SU-DHL-6 (cell line): ENCODE results near the gene SETD5.

ENCODE experiments used
- H2AFZ ChIP-seq: fragments of 200-600 bp; sonication (generic); 2 replicates; pipeline ENCODE4 v1.6.1; 2014; ENCODE audit warnings: low read depth, mild to moderate bottlenecking, moderate library complexity, mixed read lengths, antibody characterized with exemption, low read length; ENCODE audit not compliant: severe bottlenecking
- H3F3A ChIP-seq: fragments of 200-600 bp; shearing (Covaris generic); 2 replicates; pipeline ENCODE4 v1.6.0; 2016; ENCODE audit warnings: antibody characterized with exemption, mild to moderate bottlenecking; ENCODE audit not compliant: insufficient read depth
- H3K27ac ChIP-seq: fragments of 200-600 bp; sonication (generic); 2 replicates; pipeline ENCODE4 v1.5.1; 2016; ENCODE audit warnings: low read depth, mild to moderate bottlenecking, low read length, moderate library complexity, mixed read lengths
- H3K27me3 ChIP-seq: fragments of 200-600 bp; sonication (generic), shearing (Covaris generic); 2 replicates; pipeline ENCODE4 v1.6.0; 2014; ENCODE audit warnings: mild to moderate bottlenecking, low read length
- H3K36me3 ChIP-seq: fragments of 200-600 bp; sonication (generic); 2 replicates; pipeline ENCODE4 v1.6.1; 2014; ENCODE audit warnings: mild to moderate bottlenecking, low read length, mixed read lengths
- H3K4me2 ChIP-seq: fragments of 300-600, 200-600 bp; shearing (Covaris generic), sonication (generic); 2 replicates; pipeline ENCODE4 v1.6.0; 2014; ENCODE audit warnings: low read length, low read depth, mild to moderate bottlenecking; ENCODE audit not compliant: poor library complexity, severe bottlenecking
- H3K4me3 ChIP-seq: fragments of 200-600 bp; sonication (generic); 2 replicates; pipeline ENCODE4 v1.5.1; 2014; ENCODE audit warnings: antibody characterized with exemption, low read length, mild to moderate bottlenecking, mixed read lengths; ENCODE audit not compliant: insufficient read depth, poor library complexity, severe bottlenecking
- H3K79me2 ChIP-seq: fragments of 200-600 bp; sonication (generic); 2 replicates; pipeline ENCODE4 v1.6.1; 2014; ENCODE audit warnings: mild to moderate bottlenecking, low read length, moderate library complexity; ENCODE audit not compliant: insufficient read depth
- H3K9ac ChIP-seq: fragments of 200-600 bp; sonication (generic); 2 replicates; pipeline ENCODE4 v1.7.0; 2014; ENCODE audit warnings: mild to moderate bottlenecking, low read length
- H3K9me2 ChIP-seq: fragments of 200-600 bp; sonication (generic); replicated peaks from 2 replicates; pipeline ENCODE4 v1.6.1; 2014; ENCODE audit warnings: low read length; ENCODE audit not compliant: insufficient read depth
- H3K9me3 ChIP-seq: fragments of 200-600 bp; sonication (generic); 2 replicates; pipeline ENCODE4 v1.6.1; 2014; ENCODE audit warnings: low read length, mixed read lengths; ENCODE audit not compliant: insufficient read depth
- H4K20me1 ChIP-seq: fragments of 200-600 bp; sonication (generic); 2 replicates; pipeline ENCODE4 v1.6.1; 2014; ENCODE audit warnings: low read depth, mild to moderate bottlenecking, antibody characterized with exemption, low read length, moderate library complexity, mixed read lengths
- CTCF ChIP-seq: fragments of 200-600 bp; sonication (generic); IDR thresholded peaks from one replicate; pipeline ENCODE4 v1.5.1; 2017; ENCODE audit warnings: antibody characterized with exemption, mild to moderate bottlenecking, low read length, moderate library complexity; ENCODE audit not compliant: insufficient read depth, poor library complexity, severe bottlenecking
- EZH2phosphoT487 ChIP-seq: fragments of 200-600 bp; sonication (generic), shearing (Covaris generic); conservative IDR thresholded peaks from 2 replicates; pipeline ENCODE4 v1.6.1; 2018; ENCODE audit warnings: mild to moderate bottlenecking, antibody characterized with exemption, low read length, moderate library complexity, mixed read lengths

SETD5 gene

GRCh38 chr3:9415485-9416138 is 18.2 kb downstream of the SETD5 start:
- no peak overlapping the region for H3K4me3 ChIP-seq
- no peak overlapping the region for H2AFZ ChIP-seq
- H3K4me2 ChIP-seq: no peak overlapping the region
- H3K36me3 ChIP-seq: peaks cover 14% of the 10 kb centered on the region; the same call in 1 of the 2 replicates
- H3K27me3 ChIP-seq: no peaks in the 10 kb centered on the region
- H3F3A ChIP-seq: peaks cover 5% of the 10 kb centered on the region; the same call in 1 of the 2 replicates
- TF ChIP-seq CTCF (no peak), EZH2phosphoT487 (no peak)
- H3K27ac ChIP-seq: no peak overlapping the region
- no peaks in the 10 kb centered on the region for H3K9me2 ChIP-seq
- H4K20me1 ChIP-seq: peaks cover 68% of the 10 kb centered on the region
- H3K9me3 ChIP-seq: no peaks in the 10 kb centered on the region
- peaks cover 100% of the 10 kb centered on the region for H3K79me2 ChIP-seq
- H3K9ac ChIP-seq: no peak overlapping the region

GRCh38 chr3:9416139-9416780 is 18.8 kb downstream of the SETD5 start:
- Histone ChIP-seq H3K36me3 (peaks cover 14% of the 10 kb centered on the region; the same call in 1 of the 2 replicates), H4K20me1 (peaks cover 71% of the 10 kb centered on the region), H3K79me2 (peaks cover 100% of the 10 kb centered on the region), H3K27ac (no peak overlapping the region), H3K4me2 (no peak overlapping the region), H3K4me3 (no peak overlapping the region), H3F3A (peaks cover 5% of the 10 kb centered on the region; the same call in 1 of the 2 replicates), H3K27me3 (no peaks in the 10 kb centered on the region), H3K9ac (no peak overlapping the region), H3K9me3 (no peaks in the 10 kb centered on the region), H2AFZ (no peak overlapping the region), H3K9me2 (no peaks in the 10 kb centered on the region)
- TF ChIP-seq CTCF (no peak), EZH2phosphoT487 (no peak)

- H2AFZ ChIP-seq: no peak overlapping the region
- no peaks in the 10 kb centered on the region for H3K9me3 ChIP-seq
- H3K27me3 ChIP-seq: no peaks in the 10 kb centered on the region
- peaks cover 66% of the 10 kb centered on the region for H4K20me1 ChIP-seq
- peaks cover 19% of the 10 kb centered on the region; the same call in 1 of the 2 replicates for H3F3A ChIP-seq
- H3K27ac ChIP-seq: no peak overlapping the region
- H3K4me2 ChIP-seq: no peak overlapping the region
- no peak overlapping the region for H3K9ac ChIP-seq
- no peak for TF ChIP-seq EZH2phosphoT487
- no peak for TF ChIP-seq CTCF
- H3K36me3 ChIP-seq: peaks cover 32% of the 10 kb centered on the region
- H3K79me2 ChIP-seq: peaks cover 99% of the 10 kb centered on the region
- no peak overlapping the region for H3K4me3 ChIP-seq
- no peaks in the 10 kb centered on the region for H3K9me2 ChIP-seq
Measured at GRCh38 chr3:9420850-9421549, 23.6 kb downstream of the SETD5 start.
